B cell (primary cell): ENCODE data around the gene DRAP1. TPM values are rescaled to one million over a fixed set of nuclear protein-coding genes. Genes with fewer than 3 reads are reported as not detected.
"Not testable (repeated sequence)": the region's sequence is repeated elsewhere in the genome, so short reads cannot be mapped to it uniquely, and the experiment has no call there.

ENCODE experiments used
- ATAC-seq: fragments of 200-7000 bp; cut with Tn5 transposase; one replicate; pipeline ENCODE4 v1.10.0; 2021; ENCODE audit warnings: low read depth, mild to moderate bottlenecking, moderate number of reproducible peaks, moderate library complexity
- CTCF ChIA-PET: fragments of 350-600 bp; sonication (Branson Sonifier 250); formaldehyde crosslinking; loops from one replicate; lab custom pipeline; 2021; ENCODE audit warnings: antibody characterized with exemption, inconsistent platforms; lab: Charles Lee
- POLR2A ChIA-PET: fragments of 350-600 bp; sonication (Branson Sonifier 250); formaldehyde crosslinking; loops from one replicate; lab custom pipeline; 2021; ENCODE audit warnings: antibody characterized with exemption; lab: Charles Lee
- DNase-seq: peaks from one replicate; pipeline ENCODE4 v3.0.0; 2013
- H2AFZ ChIP-seq: 2 replicates; pipeline ENCODE4 v1.6.1; 2012; ENCODE audit warnings: mild to moderate bottlenecking, low read depth, low read length; ENCODE audit not compliant: insufficient read depth, poor library complexity, severe bottlenecking
- H3K27ac ChIP-seq, 2 donors: 1 replicate in 1 of 2; 2 replicates in 1 of 2; pipeline ENCODE4 v1.5.1; 2012 to 2013; ENCODE audit warnings: low read length in 2 of 2, mild to moderate bottlenecking in 2 of 2, moderate library complexity in 1 of 2
- H3K27me3 ChIP-seq, 4 experiments: fragments of 200-600 bp in 1 of 4; sonication (generic) in 1 of 4; replicated peaks in 1 of 4; 1 replicate in 2 of 4; 2 replicates in 2 of 4; pipeline versions ENCODE4 v1.6.1 to v1.7.0; 2013 to 2016; ENCODE audit warnings: low read length in 3 of 4, mild to moderate bottlenecking in 2 of 4, mixed read lengths in 1 of 4, moderate library complexity in 1 of 4; ENCODE audit not compliant: insufficient read depth in 4 of 4, control insufficient read depth in 3 of 4; ENCODE audit errors: control extremely low read depth in 1 of 4
- H3K36me3 ChIP-seq, 2 experiments: replicated peaks in 1 of 2; 1 replicate in 1 of 2; 2 replicates in 1 of 2; pipeline versions ENCODE4 v1.6.1 to v1.7.1; 2013; ENCODE audit warnings: low read length in 1 of 2; ENCODE audit not compliant: insufficient read depth in 2 of 2, control insufficient read depth in 1 of 2; ENCODE audit errors: control extremely low read depth in 1 of 2, extremely low read depth in 1 of 2
- H3K4me1 ChIP-seq, 2 donors: fragments of 200-600 bp in 1 of 2; sonication (generic) in 1 of 2; 1 replicate in 1 of 2; 2 replicates in 1 of 2; pipeline versions ENCODE4 v1.5.1 to v1.6.1; 2013 to 2017; ENCODE audit warnings: low read length in 2 of 2; ENCODE audit not compliant: control insufficient read depth in 2 of 2, insufficient read depth in 2 of 2
- H3K4me2 ChIP-seq: replicated peaks from 2 replicates; pipeline ENCODE3; 2012; ENCODE audit warnings: mild to moderate bottlenecking, low read depth, low read length; ENCODE audit not compliant: poor library complexity, severe bottlenecking
- H3K4me3 ChIP-seq, 5 experiments: fragments of 200-600 bp in 1 of 5; sonication (generic) in 1 of 5; 1 replicate in 3 of 5; 2 replicates in 2 of 5; pipeline versions ENCODE4 v1.5.1 to v1.7.0; 2011 to 2016; ENCODE audit warnings: low read length in 4 of 5, mild to moderate bottlenecking in 4 of 5, low read depth in 2 of 5, control low read depth in 1 of 5, moderate library complexity in 1 of 5; ENCODE audit not compliant: insufficient read depth in 1 of 5; ENCODE audit errors: control extremely low read depth in 1 of 5, extremely low read depth in 1 of 5
- H3K79me2 ChIP-seq: fragments of 200-600 bp; sonication (generic); one replicate; pipeline ENCODE4 v1.6.0; 2016; ENCODE audit warnings: low read length; ENCODE audit not compliant: control insufficient read depth, insufficient read depth
- H3K9ac ChIP-seq: fragments of 200-600 bp; sonication (generic); 2 replicates; pipeline ENCODE4 v1.6.1; 2017; ENCODE audit warnings: mild to moderate bottlenecking, low read length, moderate library complexity
- H3K9me3 ChIP-seq, 3 donors: one replicate each; pipeline versions ENCODE4 v1.6.1 to v1.7.1; 2013; ENCODE audit warnings: low read length in 2 of 3; ENCODE audit not compliant: control insufficient read depth in 2 of 3, insufficient read depth in 1 of 3; ENCODE audit errors: control extremely low read depth in 1 of 3
- H4K20me1 ChIP-seq: 2 replicates; pipeline ENCODE4 v1.6.0; 2012; ENCODE audit warnings: mild to moderate bottlenecking, low read length; ENCODE audit not compliant: insufficient read depth, control insufficient read depth, poor library complexity, severe bottlenecking
- H3K27ac Mint-ChIP-seq: one replicate; pipeline ENCODE4 v1.8.0; 2021; ENCODE audit warnings: mixed read lengths
- H3K27me3 Mint-ChIP-seq: one replicate; pipeline ENCODE4 v1.8.0; 2021; ENCODE audit warnings: mixed read lengths
- H3K4me1 Mint-ChIP-seq: one replicate; pipeline ENCODE4 v1.8.0; 2021; ENCODE audit warnings: mixed read lengths
- H3K4me3 Mint-ChIP-seq: one replicate; pipeline ENCODE4 v1.8.0; 2021; ENCODE audit warnings: mixed read lengths
- H3K9me3 Mint-ChIP-seq: one replicate; pipeline ENCODE4 v1.8.0; 2022; ENCODE audit warnings: mixed read lengths; ENCODE audit not compliant: insufficient read depth
- EZH2 ChIP-seq: IDR thresholded peaks from 2 replicates; pipeline ENCODE4 v1.6.1; 2012; ENCODE audit warnings: borderline replicate concordance, low read depth, mild to moderate bottlenecking, moderate library complexity, low read length; ENCODE audit not compliant: insufficient read depth, poor library complexity, severe bottlenecking
- WGBS: methylation state at CpG from one replicate; pipeline ENCODE4 v1.1.5; 2013; ENCODE audit warnings: missing lambda C conversion rate; ENCODE audit not compliant: insufficient coverage; 5-methylcytosine and 5-hydroxymethylcytosine counted together
- intact Hi-C: fragments of 100-400 bp; cut with micrococcal nuclease; formaldehyde crosslinking; loops from one replicate; pipeline ENCODE4 v1.10.0; 2022
- polyA plus RNA-seq: library from polyadenylated mRNA; depleted of rRNA; stranded (reverse); fragments of >200 nt; gene quantifications from 2 replicates; pipeline ENCODE4 v1.2.3, GENCODE V29; 2012
- total RNA-seq, 2 donors: library from RNA; stranded (reverse); fragments of 120-200 nt in 1 of 2; gene quantifications; 1 replicate in 1 of 2; 2 replicates in 1 of 2; pipeline versions ENCODE4 v1.2.3 to v1.2.4, GENCODE V29; 2013 to 2022
- TF ChIP-seq, protein P1 (sequence below): fragments of 200-600 bp; IDR thresholded peaks from one replicate; pipeline ENCODE4 v1.8.0; 2022; ENCODE audit warnings: antibody characterized with exemption, mild to moderate bottlenecking

Gene DRAP1
- total and polyA plus RNA-seq, 2 donors (not counting 1 experiment from before 2014, with no cell fraction given), result 71.7 to 83.9 TPM

DNA sequence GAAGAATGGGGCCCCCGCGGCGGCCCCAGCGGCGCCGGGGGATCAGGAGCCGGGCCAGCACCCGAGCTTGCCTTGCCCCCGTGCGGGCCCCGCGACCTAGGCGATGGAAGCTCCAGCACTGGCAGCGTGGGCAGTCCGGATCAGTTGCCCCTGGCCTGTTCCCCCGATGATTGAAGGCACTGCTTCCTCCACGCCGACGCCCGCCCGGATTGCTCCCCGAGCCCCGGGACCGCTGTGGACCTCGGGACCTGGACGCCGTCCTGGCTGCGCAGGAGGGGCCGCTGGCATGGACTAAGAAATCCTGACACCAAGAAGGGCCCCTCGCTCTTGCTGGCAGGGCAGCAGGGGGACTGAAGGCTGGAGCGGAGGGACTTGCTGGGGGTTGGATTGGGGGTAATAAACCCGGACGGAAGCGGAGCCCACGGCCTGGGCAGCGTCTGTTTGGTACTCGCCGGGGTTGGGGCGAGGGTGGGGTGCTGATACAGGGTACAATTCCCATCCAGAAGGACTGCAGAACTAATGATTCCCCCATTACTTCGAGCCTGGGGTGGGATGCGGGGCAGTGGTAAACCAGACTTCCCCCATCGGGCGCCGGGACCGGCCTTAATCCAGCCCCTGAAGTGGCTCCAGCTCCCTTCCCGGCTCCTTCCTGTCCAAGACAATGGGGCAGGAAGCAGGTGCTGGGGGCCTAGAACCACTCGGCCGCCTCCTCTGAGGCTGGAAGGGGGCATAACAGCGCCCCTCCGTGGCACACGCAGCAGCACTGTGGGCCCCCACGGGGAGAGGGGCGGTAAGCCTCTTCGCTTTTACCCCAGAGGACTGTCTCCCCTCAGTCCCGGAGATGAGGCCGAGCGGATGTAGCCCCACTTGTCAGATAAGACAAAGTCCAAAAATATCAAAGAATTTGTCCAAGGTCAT, 27.7 kb upstream of the DRAP1 start:
- ChIA-PET POLR2A (interaction anchor here (0.5 to 6.2 kb wide), 14 partner anchors 9 to 433 kb away, joined by 3 to 65 read pairs (median 6); partner anchors contain the start of genes BANF1, C11orf68, CD248 and CFL1), CTCF (interaction anchor here (0.6 to 15.5 kb wide), 23 partner anchors 7 to 1558 kb away, joined by 3 to 244 read pairs (median 8); partner anchors contain the start of genes C11orf68, CFL1, FOSL1 and KAT5)
- H3K4me2 ChIP-seq, result peak overlapping the region; percentile 99
- H4K20me1 ChIP-seq, result peaks cover 21% of the 10 kb centered on the region
- intact Hi-C loops, result loop anchor here (2.0 kb wide), 2 partner anchors 37 to 179 kb away; partner anchors contain the start of gene KAT5
- Mint-ChIP-seq H3K27ac (peak overlapping the region; percentile 98), H3K9me3 (no peaks in the 10 kb centered on the region), H3K27me3 (no peaks in the 10 kb centered on the region), H3K4me3 (peak overlapping the region; percentile 98), H3K4me1 (peaks cover 63% of the 10 kb centered on the region)
- ATAC-seq (no peak), DNase-seq (peak; percentile 42)
- peak overlapping the region; percentile 96 for H3K9ac ChIP-seq
- H3K27me3 ChIP-seq, result no peaks in the 10 kb centered on the region
- H3K4me1 ChIP-seq, result peaks cover 52 to 62% of the 10 kb centered on the region in 2 donors
- H3K27ac ChIP-seq, result peak overlapping the region; percentile 60 to 85
- H3K36me3 ChIP-seq, result no peaks in the 10 kb centered on the region
- H3K79me2 ChIP-seq, result peaks cover 24% of the 10 kb centered on the region
- H3K9me3 ChIP-seq, result no peaks in the 10 kb centered on the region
- TF ChIP-seq, protein P1, sequence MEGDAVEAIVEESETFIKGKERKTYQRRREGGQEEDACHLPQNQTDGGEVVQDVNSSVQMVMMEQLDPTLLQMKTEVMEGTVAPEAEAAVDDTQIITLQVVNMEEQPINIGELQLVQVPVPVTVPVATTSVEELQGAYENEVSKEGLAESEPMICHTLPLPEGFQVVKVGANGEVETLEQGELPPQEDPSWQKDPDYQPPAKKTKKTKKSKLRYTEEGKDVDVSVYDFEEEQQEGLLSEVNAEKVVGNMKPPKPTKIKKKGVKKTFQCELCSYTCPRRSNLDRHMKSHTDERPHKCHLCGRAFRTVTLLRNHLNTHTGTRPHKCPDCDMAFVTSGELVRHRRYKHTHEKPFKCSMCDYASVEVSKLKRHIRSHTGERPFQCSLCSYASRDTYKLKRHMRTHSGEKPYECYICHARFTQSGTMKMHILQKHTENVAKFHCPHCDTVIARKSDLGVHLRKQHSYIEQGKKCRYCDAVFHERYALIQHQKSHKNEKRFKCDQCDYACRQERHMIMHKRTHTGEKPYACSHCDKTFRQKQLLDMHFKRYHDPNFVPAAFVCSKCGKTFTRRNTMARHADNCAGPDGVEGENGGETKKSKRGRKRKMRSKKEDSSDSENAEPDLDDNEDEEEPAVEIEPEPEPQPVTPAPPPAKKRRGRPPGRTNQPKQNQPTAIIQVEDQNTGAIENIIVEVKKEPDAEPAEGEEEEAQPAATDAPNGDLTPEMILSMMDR, result no peak
- TF ChIP-seq EZH2, result no peak
- H3K4me3 ChIP-seq, result peak overlapping the region; percentile 18 to 88 (median 63)
- under 1% methylated on average over 55 of the region's 57 CpGs for WGBS
- H2AFZ ChIP-seq, result peak overlapping the region; percentile 86

DNA sequence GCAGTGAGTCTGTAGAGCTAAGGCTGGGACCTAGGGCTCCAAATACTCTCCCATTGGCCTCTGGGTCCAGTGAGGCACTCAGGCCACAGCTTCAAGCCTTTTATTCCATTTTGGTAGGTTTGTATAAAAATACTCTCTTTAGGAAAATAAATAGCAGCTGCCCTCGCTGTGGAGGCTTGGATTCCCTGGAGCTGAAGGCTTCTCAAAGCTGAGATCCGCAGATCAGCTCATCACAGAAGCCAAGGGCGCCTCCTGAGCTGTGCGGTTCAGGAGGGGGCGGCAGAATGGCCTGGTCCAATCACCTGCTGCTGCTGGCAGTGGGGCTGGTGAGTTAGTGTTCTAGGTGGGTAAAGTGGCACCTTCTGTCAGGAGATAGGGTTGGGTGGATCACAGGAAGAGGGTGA, 27.1 kb upstream of the DRAP1 start:
- Mint-ChIP-seq H3K4me3 (peak overlapping the region; percentile 98), H3K4me1 (peaks cover 57% of the 10 kb centered on the region), H3K27ac (peak overlapping the region; percentile 98)
- Histone ChIP-seq H3K79me2 (peaks cover 24% of the 10 kb centered on the region), H4K20me1 (peaks cover 21% of the 10 kb centered on the region), H3K4me3 (peak overlapping the region; percentile 6 to 88 (median 63)), H3K9ac (peak overlapping the region; percentile 96), H3K4me1 (peaks cover 52 to 62% of the 10 kb centered on the region in 2 donors), H3K4me2 (peak overlapping the region; percentile 99), H3K27ac (peak overlapping the region; percentile 4 to 85)
- 62% methylated on average over 5 of the region's 5 CpGs for WGBS
- H3K9me3 ChIP-seq, H3K27me3 Mint-ChIP-seq, H3K9me3 Mint-ChIP-seq, intact Hi-C loops, H3K27me3 ChIP-seq, H3K36me3 ChIP-seq, ATAC-seq, H2AFZ ChIP-seq: not testable (repeated sequence)
- ChIA-PET POLR2A (interaction anchor here (1.0 to 6.2 kb wide), 4 partner anchors 26 to 110 kb away, joined by 4 to 65 read pairs (median 7); partner anchors contain the start of genes BANF1, C11orf68, CFL1 and MUS81), CTCF (interaction anchor here (0.8 to 15.5 kb wide), 6 partner anchors 8 to 180 kb away, joined by 4 to 244 read pairs (median 36); partner anchors contain the start of genes CFL1, FOSL1, KAT5 and MUS81)
- peak; percentile 25 for DNase-seq
